Sigmoid colon (tissue), 4 donors: Measurements from ENCODE around the gene DNAJC5.
"Not testable (repeated sequence)": the region's sequence is repeated elsewhere in the genome, so short reads cannot be mapped to it uniquely, and the experiment has no call there.

Experiments
- CTCF ChIP-seq, 4 experiments: fragments of 450-650 bp in 3 of 4; fragments of 200-600 bp in 1 of 4; IDR thresholded peaks; one replicate each; pipeline ENCODE4 v1.5.1; 2016 to 2019; ENCODE audit warnings: antibody characterized with exemption in 4 of 4, mild to moderate bottlenecking in 3 of 4, moderate library complexity in 2 of 4
- EP300 ChIP-seq, 4 donors: sonication (generic); formaldehyde crosslinking; IDR thresholded peaks; one replicate each; pipeline ENCODE4 v1.6.1; 2017; ENCODE audit warnings: antibody characterized with exemption in 4 of 4
- POLR2A ChIP-seq, 2 donors: fragments of 450-650 bp; IDR thresholded peaks; one replicate each; pipeline ENCODE4 v1.6.1; 2016; ENCODE audit warnings: antibody characterized with exemption in 2 of 2, mild to moderate bottlenecking in 2 of 2, moderate library complexity in 2 of 2
- POLR2AphosphoS5 ChIP-seq, 4 donors: sonication (generic); formaldehyde crosslinking; IDR thresholded peaks; one replicate each; pipeline ENCODE4 v1.6.1; 2017; ENCODE audit warnings: antibody characterized with exemption in 4 of 4

GRCh38 chr20:63867042-63867441 is 27.9 kb upstream of the DNAJC5 start:
- not testable (repeated sequence) for TF ChIP-seq CTCF, POLR2A, POLR2AphosphoS5, EP300 (IDR thresholded peaks at IDR 0.05)
